GM15510 (cell line): Measurements from ENCODE around the gene FOXP3.

Source experiments
- POLR2A ChIP-seq: IDR thresholded peaks from 3 replicates; pipeline ENCODE4 v1.6.1; 2011; ENCODE audit warnings: borderline replicate concordance; ENCODE audit not compliant: insufficient read length; ENCODE audit errors: extremely low read depth

Gene FOXP3

GRCh38 chrX:49264460-49264859, at the start of gene FOXP3:
Gene FOXP3 (minus strand): TSS chrX:49264710. CDS start chrX:49258505, 6,205 bp downstream.
- no peak for TF ChIP-seq POLR2A

DNA sequence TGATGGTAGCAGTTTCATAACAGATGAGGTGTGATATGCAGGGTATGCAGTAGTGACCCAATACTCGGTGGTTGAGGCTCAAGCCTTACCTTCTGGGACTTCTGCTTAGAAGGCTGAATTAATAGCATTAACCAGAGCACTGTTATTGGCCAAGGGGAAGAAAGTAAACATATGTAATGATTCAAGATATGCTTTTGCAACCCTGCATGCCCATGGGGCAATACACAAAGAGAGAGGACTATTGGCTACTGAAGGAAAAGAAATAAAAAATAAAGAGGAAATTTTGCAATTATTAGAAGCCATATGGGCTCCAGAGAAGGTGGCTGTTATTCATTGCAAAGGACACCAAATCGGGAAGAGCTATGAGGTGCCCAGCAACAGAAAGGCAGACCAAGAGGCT, 47.7 kb upstream of the FOXP3 start:
- no peak for TF ChIP-seq POLR2A

- no peak for TF ChIP-seq POLR2A
These were observed 45.9 kb upstream of the FOXP3 start for GRCh38 chrX:49310371-49310770.

DNA sequence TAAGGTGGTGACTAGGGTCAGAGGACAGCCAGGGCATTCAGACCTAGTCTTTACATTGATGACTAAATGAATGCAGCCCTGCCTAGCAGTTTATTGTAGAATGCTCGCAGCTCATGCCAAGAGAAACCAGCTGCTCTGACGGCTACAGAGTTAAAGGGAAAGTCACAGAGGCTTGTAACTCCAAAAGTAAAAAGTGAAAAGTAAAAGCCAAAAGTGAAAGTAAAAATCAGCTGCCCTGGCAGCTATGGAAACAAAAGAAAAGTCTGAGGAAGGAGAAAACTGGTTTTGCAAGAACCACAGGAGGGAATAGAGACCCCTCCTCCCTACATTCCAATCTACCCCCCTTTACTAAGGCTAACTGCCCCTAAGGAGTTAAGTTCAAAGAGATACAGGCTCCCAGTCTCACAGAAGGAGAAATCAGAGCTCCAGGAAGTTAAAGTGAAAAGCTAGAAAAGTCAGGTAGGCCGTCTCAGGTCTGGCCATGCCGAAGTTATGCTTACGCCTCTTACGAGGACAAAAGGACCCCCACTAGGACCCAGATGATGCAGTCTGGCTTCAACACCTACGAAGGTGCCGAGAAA, 45.0 kb upstream of the FOXP3 start:
- no peak for TF ChIP-seq POLR2A

DNA sequence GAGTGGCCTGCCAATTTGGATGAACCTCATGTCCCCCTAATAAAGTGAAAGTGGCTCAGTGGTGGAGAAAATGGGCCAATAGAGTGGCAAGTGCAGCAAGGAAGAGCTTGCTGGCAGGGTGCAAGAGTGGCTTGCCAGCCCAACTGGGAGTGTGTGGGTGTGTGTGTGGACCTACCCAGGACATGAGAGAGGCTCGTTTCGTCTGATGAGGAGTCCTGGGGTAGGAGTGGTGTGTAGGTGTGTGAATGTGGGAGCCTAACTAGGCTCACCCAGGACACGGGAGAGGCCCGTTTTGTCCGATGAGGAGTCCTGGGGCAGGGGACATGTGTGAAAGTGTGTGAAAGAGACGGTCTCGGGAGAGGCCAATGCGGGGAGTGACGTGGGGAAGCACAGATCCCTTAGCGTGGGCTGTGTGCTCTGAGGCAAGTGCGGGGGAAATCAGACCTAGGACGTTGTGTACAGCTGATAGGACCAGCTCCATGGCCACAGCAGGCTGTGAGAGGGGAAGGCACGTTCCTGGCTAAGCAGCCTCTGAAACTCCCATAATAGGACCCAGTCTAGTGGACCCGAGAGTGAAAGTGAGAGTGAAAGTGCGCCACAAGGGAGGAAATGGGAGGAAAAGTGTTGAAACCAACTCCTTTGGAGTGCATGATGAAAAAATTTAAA, 44.2 kb upstream of the FOXP3 start:
- no peak for TF ChIP-seq POLR2A

- TF ChIP-seq POLR2A, result no peak
These were observed 38.8 kb upstream of the FOXP3 start, which contains the start of gene GAGE10 for GRCh38 chrX:49303346-49303745. Gene GAGE10 (plus strand): TSS chrX:49303646. CDS start chrX:49304860, 1,214 bp downstream.

GRCh38 chrX:49300703-49301102, 36.2 kb upstream of the FOXP3 start:
- no peak for TF ChIP-seq POLR2A

GRCh38 chrX:49292400-49293362, 28.2 kb upstream of the FOXP3 start:
- TF ChIP-seq POLR2A, result no peak

GRCh38 chrX:49291615-49292337, 27.3 kb upstream of the FOXP3 start:
- TF ChIP-seq POLR2A, result no peak

- no peak for TF ChIP-seq POLR2A
These were observed 25.7 kb upstream of the FOXP3 start for GRCh38 chrX:49290215-49290614.

DNA sequence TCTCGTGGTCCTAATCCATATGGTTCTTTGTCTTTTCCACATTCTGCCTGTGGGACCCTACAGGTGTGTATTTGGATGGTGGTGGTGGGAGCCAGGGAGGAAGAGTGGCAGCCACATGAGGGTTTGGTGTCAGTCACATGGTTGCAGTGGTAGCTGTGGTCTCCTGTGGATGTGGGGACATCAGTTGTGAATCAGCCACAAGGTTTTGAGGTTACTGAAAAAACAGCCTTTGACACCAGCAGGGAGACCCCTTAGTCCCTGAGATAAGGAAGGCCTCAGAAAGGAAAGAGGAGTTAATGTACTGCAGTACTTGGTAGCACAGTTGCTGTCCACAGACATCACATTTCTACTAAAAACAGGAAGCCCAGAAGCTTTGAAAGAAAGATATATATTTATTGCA, 23.2 kb upstream of the FOXP3 start:
- TF ChIP-seq POLR2A, result no peak

DNA sequence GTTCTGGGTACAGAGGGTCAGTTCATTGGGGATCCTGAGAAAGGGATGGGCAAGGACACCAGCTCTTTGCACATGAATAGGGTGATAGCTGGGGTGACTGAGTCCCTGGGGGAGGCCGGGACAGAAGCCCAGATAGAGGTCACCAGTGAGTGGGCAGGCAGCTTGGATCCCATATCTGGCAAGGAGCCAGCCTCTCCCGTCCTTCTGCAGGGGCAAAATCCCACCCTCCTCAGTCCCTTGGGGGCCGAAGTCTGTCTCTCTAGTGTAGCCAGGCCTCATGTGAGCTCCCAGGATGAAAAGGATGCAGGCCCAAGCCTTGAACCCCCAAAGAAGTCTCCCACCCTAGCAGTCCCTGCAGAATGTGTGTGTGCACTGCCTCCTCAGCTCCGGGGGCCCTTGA, 22.1 kb upstream of the FOXP3 start:
- no peak for TF ChIP-seq POLR2A

- no peak for TF ChIP-seq POLR2A
These were observed 21.6 kb upstream of the FOXP3 start for GRCh38 chrX:49286136-49286535.

DNA sequence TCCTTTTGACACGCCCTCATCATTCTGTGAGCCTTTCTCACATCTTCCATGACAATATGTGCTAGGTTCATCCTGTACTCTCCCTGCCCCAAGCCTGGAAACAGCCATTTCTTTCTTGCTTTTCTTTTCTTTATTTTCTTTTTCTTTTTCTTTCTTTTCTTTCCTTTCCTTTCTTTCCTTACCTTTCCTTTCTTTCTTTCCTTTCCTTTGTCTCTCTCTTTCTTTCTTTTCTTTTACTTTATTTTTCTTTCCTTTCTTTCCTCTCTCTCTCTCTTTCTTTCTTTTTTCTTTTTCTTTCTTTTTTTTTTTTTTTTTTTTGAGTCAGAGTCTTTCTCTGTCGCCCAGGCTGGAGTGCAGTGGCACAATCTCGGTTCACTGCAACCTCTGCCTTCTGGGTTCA, 19.7 kb upstream of the FOXP3 start:
- TF ChIP-seq POLR2A, result no peak

- TF ChIP-seq POLR2A, result no peak
These were observed 18.1 kb upstream of the FOXP3 start for GRCh38 chrX:49282647-49283011.
